Dendritic cell treated with granulocyte-macrophage colony-stimulating factor and Interleukin-4, amounts not matched to agents 40 ng/mL and 50 ng/mL, for 4 days (primary cell): ENCODE measurements around the gene RAP1A.
A peak's percentile ranks its signal among the peaks of the same experiment; 100 is the strongest.

ENCODE experiments used
- H3K27ac Mint-ChIP-seq: one replicate; pipeline ENCODE4 v1.8.0; 2022; ENCODE audit warnings: mild to moderate bottlenecking, mixed read lengths
- H3K27me3 Mint-ChIP-seq: one replicate; pipeline ENCODE4 v1.8.0; 2022; ENCODE audit warnings: mild to moderate bottlenecking, mixed read lengths
- H3K36me3 Mint-ChIP-seq: one replicate; pipeline ENCODE4 v1.8.0; 2022; ENCODE audit warnings: low read depth, mixed read lengths
- H3K4me1 Mint-ChIP-seq: one replicate; pipeline ENCODE4 v1.8.0; 2022; ENCODE audit warnings: low read depth, mixed read lengths
- H3K4me3 Mint-ChIP-seq: one replicate; pipeline ENCODE4 v1.8.0; 2022; ENCODE audit warnings: mild to moderate bottlenecking, moderate library complexity, mixed read lengths
- H3K9me3 Mint-ChIP-seq: one replicate; pipeline ENCODE4 v1.8.0; 2022; ENCODE audit warnings: mixed read lengths
- intact Hi-C: fragments of 100-400 bp; cut with micrococcal nuclease; formaldehyde crosslinking; loops from one replicate; pipeline ENCODE4 v1.15.0; 2022

Gene RAP1A

GRCh38 chr1:111649227-111649626 lies 29.6 kb downstream of the RAP1A start:
- Mint-ChIP-seq H3K36me3 (peaks cover 44% of the 10 kb centered on the region), H3K27me3 (no peaks in the 10 kb centered on the region), H3K9me3 (no peaks in the 10 kb centered on the region), H3K4me1 (peaks cover 73% of the 10 kb centered on the region), H3K27ac (peak overlapping the region; percentile 70), H3K4me3 (no peak overlapping the region)
- intact Hi-C loops, result no loop called here

- H3K27me3 Mint-ChIP-seq, result no peaks in the 10 kb centered on the region
- peaks cover 74% of the 10 kb centered on the region for H3K4me1 Mint-ChIP-seq
- no peak overlapping the region for H3K27ac Mint-ChIP-seq
- H3K4me3 Mint-ChIP-seq, result no peak overlapping the region
- intact Hi-C loops, result loop anchor here (10.0 kb wide), 1 partner anchor 55 kb away; no protein-coding TSS in a partner anchor
- no peaks in the 10 kb centered on the region for H3K9me3 Mint-ChIP-seq
- peaks cover 40% of the 10 kb centered on the region for H3K36me3 Mint-ChIP-seq
Observed at GRCh38 chr1:111649648-111650047, 30.1 kb downstream of the RAP1A start.

- Mint-ChIP-seq H3K27me3 (no peaks in the 10 kb centered on the region), H3K36me3 (peaks cover 34% of the 10 kb centered on the region), H3K27ac (peak overlapping the region; percentile 71), H3K9me3 (no peaks in the 10 kb centered on the region), H3K4me3 (no peak overlapping the region), H3K4me1 (peaks cover 69% of the 10 kb centered on the region)
- intact Hi-C loops, result loop anchor here (2.0 to 10.0 kb wide), 2 partner anchors 51 to 139 kb away; no protein-coding TSS in a partner anchor
Observed at GRCh38 chr1:111653709-111654108, 34.1 kb downstream of the RAP1A start.

GRCh38 chr1:111654839-111655238 lies 35.2 kb downstream of the RAP1A start:
- intact Hi-C loops, result loop anchor here (2.0 to 10.0 kb wide), 2 partner anchors 50 to 140 kb away; no protein-coding TSS in a partner anchor
- Mint-ChIP-seq H3K4me3 (no peak overlapping the region), H3K36me3 (peaks cover 27% of the 10 kb centered on the region), H3K27ac (no peak overlapping the region), H3K27me3 (no peaks in the 10 kb centered on the region), H3K9me3 (no peaks in the 10 kb centered on the region), H3K4me1 (peaks cover 62% of the 10 kb centered on the region)

- Mint-ChIP-seq H3K27ac (peak overlapping the region; percentile 10), H3K27me3 (no peaks in the 10 kb centered on the region), H3K4me3 (no peak overlapping the region), H3K9me3 (no peaks in the 10 kb centered on the region), H3K4me1 (peaks cover 51% of the 10 kb centered on the region), H3K36me3 (peaks cover 20% of the 10 kb centered on the region)
- intact Hi-C loops, result loop anchor here (1.0 to 10.0 kb wide), 3 partner anchors 48 to 174 kb away; no protein-coding TSS in a partner anchor
Observed at GRCh38 chr1:111656086-111657017, 36.8 kb downstream of the RAP1A start.

- Mint-ChIP-seq H3K36me3 (peaks cover 18% of the 10 kb centered on the region), H3K4me3 (no peak overlapping the region), H3K4me1 (peaks cover 50% of the 10 kb centered on the region)
Observed at GRCh38 chr1:111658622-111659021, 39.0 kb downstream of the RAP1A start.

GRCh38 chr1:111660204-111661150 lies 40.9 kb downstream of the RAP1A start:
- Mint-ChIP-seq H3K4me3 (no peak overlapping the region), H3K27me3 (no peaks in the 10 kb centered on the region), H3K27ac (no peak overlapping the region), H3K9me3 (no peaks in the 10 kb centered on the region), H3K4me1 (peaks cover 45% of the 10 kb centered on the region), H3K36me3 (peaks cover 18% of the 10 kb centered on the region)
- intact Hi-C loops, result no loop called here

More at GRCh38 chr1:111658622-111659021, 39.0 kb downstream of the RAP1A start:
- Mint-ChIP-seq H3K27ac (no peak overlapping the region), H3K27me3 (no peaks in the 10 kb centered on the region), H3K9me3 (no peaks in the 10 kb centered on the region)
- intact Hi-C loops, result loop anchor here (10.0 kb wide), 1 partner anchor 46 kb away; no protein-coding TSS in a partner anchor

GRCh38 chr1:111664652-111665051 lies 45.1 kb downstream of the RAP1A start:
- peaks cover 31% of the 10 kb centered on the region for H3K36me3 Mint-ChIP-seq
- no peak overlapping the region for H3K4me3 Mint-ChIP-seq
- H3K4me1 Mint-ChIP-seq, result peaks cover 49% of the 10 kb centered on the region
- no peaks in the 10 kb centered on the region for H3K9me3 Mint-ChIP-seq
- intact Hi-C loops, result no loop called here
- H3K27ac Mint-ChIP-seq, result no peak overlapping the region
- H3K27me3 Mint-ChIP-seq, result no peaks in the 10 kb centered on the region

- H3K9me3 Mint-ChIP-seq, result no peaks in the 10 kb centered on the region
- peaks cover 39% of the 10 kb centered on the region for H3K36me3 Mint-ChIP-seq
- H3K4me3 Mint-ChIP-seq, result no peak overlapping the region
- intact Hi-C loops, result no loop called here
- no peak overlapping the region for H3K27ac Mint-ChIP-seq
- peaks cover 57% of the 10 kb centered on the region for H3K4me1 Mint-ChIP-seq
- no peaks in the 10 kb centered on the region for H3K27me3 Mint-ChIP-seq
Observed at GRCh38 chr1:111665497-111665896, 45.9 kb downstream of the RAP1A start.

GRCh38 chr1:111666828-111667227 lies 47.2 kb downstream of the RAP1A start:
- Mint-ChIP-seq H3K36me3 (peaks cover 40% of the 10 kb centered on the region), H3K27ac (no peak overlapping the region), H3K27me3 (no peaks in the 10 kb centered on the region), H3K9me3 (no peaks in the 10 kb centered on the region), H3K4me3 (no peak overlapping the region), H3K4me1 (peaks cover 65% of the 10 kb centered on the region)
- intact Hi-C loops, result no loop called here

- Mint-ChIP-seq H3K36me3 (peaks cover 51% of the 10 kb centered on the region), H3K27me3 (no peaks in the 10 kb centered on the region), H3K4me1 (peaks cover 57% of the 10 kb centered on the region), H3K27ac (peak overlapping the region; percentile 72), H3K9me3 (peaks cover 1% of the 10 kb centered on the region), H3K4me3 (no peak overlapping the region)
- intact Hi-C loops, result no loop called here
Observed at GRCh38 chr1:111669268-111669667, 49.7 kb downstream of the RAP1A start.

- H3K4me3 Mint-ChIP-seq, result no peak overlapping the region
- intact Hi-C loops, result no loop called here
- peaks cover 76% of the 10 kb centered on the region for H3K36me3 Mint-ChIP-seq
- no peak overlapping the region for H3K27ac Mint-ChIP-seq
- peaks cover 21% of the 10 kb centered on the region for H3K9me3 Mint-ChIP-seq
- no peaks in the 10 kb centered on the region for H3K27me3 Mint-ChIP-seq
- H3K4me1 Mint-ChIP-seq, result peaks cover 59% of the 10 kb centered on the region
Observed at GRCh38 chr1:111671852-111672251, 52.3 kb downstream of the RAP1A start.

- Mint-ChIP-seq H3K4me3 (no peak overlapping the region), H3K9me3 (peaks cover 21% of the 10 kb centered on the region), H3K27me3 (no peaks in the 10 kb centered on the region), H3K36me3 (peaks cover 78% of the 10 kb centered on the region), H3K27ac (no peak overlapping the region), H3K4me1 (peaks cover 57% of the 10 kb centered on the region)
- intact Hi-C loops, result no loop called here
Observed at GRCh38 chr1:111672331-111672730, 52.7 kb downstream of the RAP1A start.
